B cell (primary cell): ENCODE data around the gene TRPC1. TPM values are rescaled to one million over a fixed set of nuclear protein-coding genes. Genes with fewer than 3 reads are reported as not detected.
"Not testable (repeated sequence)": the region's sequence is repeated elsewhere in the genome, so short reads cannot be mapped to it uniquely, and the experiment has no call there.

Experiments used
- ATAC-seq: fragments of 200-7000 bp; cut with Tn5 transposase; one replicate; pipeline ENCODE4 v1.10.0; 2021; ENCODE audit warnings: low read depth, mild to moderate bottlenecking, moderate number of reproducible peaks, moderate library complexity
- CTCF ChIA-PET: fragments of 350-600 bp; sonication (Branson Sonifier 250); formaldehyde crosslinking; loops from one replicate; lab custom pipeline; 2021; ENCODE audit warnings: antibody characterized with exemption, inconsistent platforms; lab: Charles Lee
- POLR2A ChIA-PET: fragments of 350-600 bp; sonication (Branson Sonifier 250); formaldehyde crosslinking; loops from one replicate; lab custom pipeline; 2021; ENCODE audit warnings: antibody characterized with exemption; lab: Charles Lee
- DNase-seq: peaks from one replicate; pipeline ENCODE4 v3.0.0; 2013
- H2AFZ ChIP-seq: 2 replicates; pipeline ENCODE4 v1.6.1; 2012; ENCODE audit warnings: mild to moderate bottlenecking, low read depth, low read length; ENCODE audit not compliant: insufficient read depth, poor library complexity, severe bottlenecking
- H3K27ac ChIP-seq, 2 donors: 1 replicate in 1 of 2; 2 replicates in 1 of 2; pipeline ENCODE4 v1.5.1; 2012 to 2013; ENCODE audit warnings: low read length in 2 of 2, mild to moderate bottlenecking in 2 of 2, moderate library complexity in 1 of 2
- H3K27me3 ChIP-seq, 4 experiments: fragments of 200-600 bp in 1 of 4; sonication (generic) in 1 of 4; replicated peaks in 1 of 4; 1 replicate in 2 of 4; 2 replicates in 2 of 4; pipeline versions ENCODE4 v1.6.1 to v1.7.0; 2013 to 2016; ENCODE audit warnings: low read length in 3 of 4, mild to moderate bottlenecking in 2 of 4, mixed read lengths in 1 of 4, moderate library complexity in 1 of 4; ENCODE audit not compliant: insufficient read depth in 4 of 4, control insufficient read depth in 3 of 4; ENCODE audit errors: control extremely low read depth in 1 of 4
- H3K36me3 ChIP-seq, 2 experiments: replicated peaks in 1 of 2; 1 replicate in 1 of 2; 2 replicates in 1 of 2; pipeline versions ENCODE4 v1.6.1 to v1.7.1; 2013; ENCODE audit warnings: low read length in 1 of 2; ENCODE audit not compliant: insufficient read depth in 2 of 2, control insufficient read depth in 1 of 2; ENCODE audit errors: control extremely low read depth in 1 of 2, extremely low read depth in 1 of 2
- H3K4me1 ChIP-seq, 2 donors: fragments of 200-600 bp in 1 of 2; sonication (generic) in 1 of 2; 1 replicate in 1 of 2; 2 replicates in 1 of 2; pipeline versions ENCODE4 v1.5.1 to v1.6.1; 2013 to 2017; ENCODE audit warnings: low read length in 2 of 2; ENCODE audit not compliant: control insufficient read depth in 2 of 2, insufficient read depth in 2 of 2
- H3K4me2 ChIP-seq: replicated peaks from 2 replicates; pipeline ENCODE3; 2012; ENCODE audit warnings: mild to moderate bottlenecking, low read depth, low read length; ENCODE audit not compliant: poor library complexity, severe bottlenecking
- H3K4me3 ChIP-seq, 5 experiments: fragments of 200-600 bp in 1 of 5; sonication (generic) in 1 of 5; 1 replicate in 3 of 5; 2 replicates in 2 of 5; pipeline versions ENCODE4 v1.5.1 to v1.7.0; 2011 to 2016; ENCODE audit warnings: low read length in 4 of 5, mild to moderate bottlenecking in 4 of 5, low read depth in 2 of 5, control low read depth in 1 of 5, moderate library complexity in 1 of 5; ENCODE audit not compliant: insufficient read depth in 1 of 5; ENCODE audit errors: control extremely low read depth in 1 of 5, extremely low read depth in 1 of 5
- H3K79me2 ChIP-seq: fragments of 200-600 bp; sonication (generic); one replicate; pipeline ENCODE4 v1.6.0; 2016; ENCODE audit warnings: low read length; ENCODE audit not compliant: control insufficient read depth, insufficient read depth
- H3K9ac ChIP-seq: fragments of 200-600 bp; sonication (generic); 2 replicates; pipeline ENCODE4 v1.6.1; 2017; ENCODE audit warnings: mild to moderate bottlenecking, low read length, moderate library complexity
- H3K9me3 ChIP-seq, 3 donors: one replicate each; pipeline versions ENCODE4 v1.6.1 to v1.7.1; 2013; ENCODE audit warnings: low read length in 2 of 3; ENCODE audit not compliant: control insufficient read depth in 2 of 3, insufficient read depth in 1 of 3; ENCODE audit errors: control extremely low read depth in 1 of 3
- H4K20me1 ChIP-seq: 2 replicates; pipeline ENCODE4 v1.6.0; 2012; ENCODE audit warnings: mild to moderate bottlenecking, low read length; ENCODE audit not compliant: insufficient read depth, control insufficient read depth, poor library complexity, severe bottlenecking
- H3K27ac Mint-ChIP-seq: one replicate; pipeline ENCODE4 v1.8.0; 2021; ENCODE audit warnings: mixed read lengths
- H3K27me3 Mint-ChIP-seq: one replicate; pipeline ENCODE4 v1.8.0; 2021; ENCODE audit warnings: mixed read lengths
- H3K4me1 Mint-ChIP-seq: one replicate; pipeline ENCODE4 v1.8.0; 2021; ENCODE audit warnings: mixed read lengths
- H3K4me3 Mint-ChIP-seq: one replicate; pipeline ENCODE4 v1.8.0; 2021; ENCODE audit warnings: mixed read lengths
- H3K9me3 Mint-ChIP-seq: one replicate; pipeline ENCODE4 v1.8.0; 2022; ENCODE audit warnings: mixed read lengths; ENCODE audit not compliant: insufficient read depth
- EZH2 ChIP-seq: IDR thresholded peaks from 2 replicates; pipeline ENCODE4 v1.6.1; 2012; ENCODE audit warnings: borderline replicate concordance, low read depth, mild to moderate bottlenecking, moderate library complexity, low read length; ENCODE audit not compliant: insufficient read depth, poor library complexity, severe bottlenecking
- WGBS: methylation state at CpG from one replicate; pipeline ENCODE4 v1.1.5; 2013; ENCODE audit warnings: missing lambda C conversion rate; ENCODE audit not compliant: insufficient coverage; 5-methylcytosine and 5-hydroxymethylcytosine counted together
- intact Hi-C: fragments of 100-400 bp; cut with micrococcal nuclease; formaldehyde crosslinking; loops from one replicate; pipeline ENCODE4 v1.10.0; 2022
- polyA plus RNA-seq: library from polyadenylated mRNA; depleted of rRNA; stranded (reverse); fragments of >200 nt; gene quantifications from 2 replicates; pipeline ENCODE4 v1.2.3, GENCODE V29; 2012
- total RNA-seq, 2 donors: library from RNA; stranded (reverse); fragments of 120-200 nt in 1 of 2; gene quantifications; 1 replicate in 1 of 2; 2 replicates in 1 of 2; pipeline versions ENCODE4 v1.2.3 to v1.2.4, GENCODE V29; 2013 to 2022
- TF ChIP-seq, protein P1 (sequence below): fragments of 200-600 bp; IDR thresholded peaks from one replicate; pipeline ENCODE4 v1.8.0; 2022; ENCODE audit warnings: antibody characterized with exemption, mild to moderate bottlenecking

Gene TRPC1
- total and polyA plus RNA-seq, 2 donors (not counting 1 experiment from before 2014, with no cell fraction given): 2.0 to 3.8 TPM

DNA sequence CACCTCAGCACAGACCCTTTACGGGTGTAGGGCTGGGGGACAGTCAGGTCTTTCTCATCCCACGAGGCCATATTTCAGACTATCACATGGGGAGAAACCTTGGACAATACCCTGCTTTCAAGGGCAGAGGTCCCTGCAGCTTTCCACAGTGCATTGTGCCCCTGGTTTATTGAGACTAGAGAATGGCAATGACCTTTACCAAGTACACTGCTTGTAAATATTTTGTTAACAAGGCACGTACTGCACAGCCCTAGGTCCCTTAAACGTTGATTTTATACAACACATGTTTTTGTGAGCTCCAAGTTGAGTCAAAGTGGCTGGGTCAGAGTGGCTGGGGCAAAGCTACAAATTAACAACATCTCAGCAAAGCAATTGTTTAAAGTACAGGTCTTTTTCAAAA lies 28.8 kb downstream of the TRPC1 start:
- DNase-seq, H4K20me1 ChIP-seq, H3K9ac ChIP-seq, H3K79me2 ChIP-seq, H3K4me1 Mint-ChIP-seq, intact Hi-C loops, POLR2A ChIA-PET, CTCF ChIA-PET, H3K27me3 Mint-ChIP-seq, H3K4me2 ChIP-seq, H3K9me3 Mint-ChIP-seq, H3K4me3 ChIP-seq, H3K4me3 Mint-ChIP-seq, H3K27ac ChIP-seq, H3K27me3 ChIP-seq, H3K9me3 ChIP-seq, ATAC-seq, H3K27ac Mint-ChIP-seq, H2AFZ ChIP-seq, H3K36me3 ChIP-seq, H3K4me1 ChIP-seq: not testable (repeated sequence)
- WGBS: no CpG with 5 or more reads among the region's 4 CpGs

- H2AFZ ChIP-seq: no peak overlapping the region
- no peak for TF ChIP-seq EZH2
- TF ChIP-seq, protein P1, sequence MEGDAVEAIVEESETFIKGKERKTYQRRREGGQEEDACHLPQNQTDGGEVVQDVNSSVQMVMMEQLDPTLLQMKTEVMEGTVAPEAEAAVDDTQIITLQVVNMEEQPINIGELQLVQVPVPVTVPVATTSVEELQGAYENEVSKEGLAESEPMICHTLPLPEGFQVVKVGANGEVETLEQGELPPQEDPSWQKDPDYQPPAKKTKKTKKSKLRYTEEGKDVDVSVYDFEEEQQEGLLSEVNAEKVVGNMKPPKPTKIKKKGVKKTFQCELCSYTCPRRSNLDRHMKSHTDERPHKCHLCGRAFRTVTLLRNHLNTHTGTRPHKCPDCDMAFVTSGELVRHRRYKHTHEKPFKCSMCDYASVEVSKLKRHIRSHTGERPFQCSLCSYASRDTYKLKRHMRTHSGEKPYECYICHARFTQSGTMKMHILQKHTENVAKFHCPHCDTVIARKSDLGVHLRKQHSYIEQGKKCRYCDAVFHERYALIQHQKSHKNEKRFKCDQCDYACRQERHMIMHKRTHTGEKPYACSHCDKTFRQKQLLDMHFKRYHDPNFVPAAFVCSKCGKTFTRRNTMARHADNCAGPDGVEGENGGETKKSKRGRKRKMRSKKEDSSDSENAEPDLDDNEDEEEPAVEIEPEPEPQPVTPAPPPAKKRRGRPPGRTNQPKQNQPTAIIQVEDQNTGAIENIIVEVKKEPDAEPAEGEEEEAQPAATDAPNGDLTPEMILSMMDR: no peak
- DNase-seq (no peak), ATAC-seq (no peak)
- no peaks in the 10 kb centered on the region for H3K4me1 ChIP-seq
- no peak overlapping the region for H3K4me3 ChIP-seq
- WGBS: 86% methylated on average over 1 of the region's 1 CpG
- H4K20me1 ChIP-seq: no peaks in the 10 kb centered on the region
- no peaks in the 10 kb centered on the region for H3K9me3 Mint-ChIP-seq
- H3K4me2 ChIP-seq: no peak overlapping the region
- no peaks in the 10 kb centered on the region for H3K27me3 ChIP-seq
- no peaks in the 10 kb centered on the region for H3K9me3 ChIP-seq
- no peaks in the 10 kb centered on the region for H3K79me2 ChIP-seq
- no peaks in the 10 kb centered on the region for H3K27me3 Mint-ChIP-seq
- intact Hi-C loops: no loop called here
- no peak overlapping the region for H3K27ac ChIP-seq
- no peaks in the 10 kb centered on the region for H3K36me3 ChIP-seq
- no peak overlapping the region for H3K9ac ChIP-seq
- ChIA-PET POLR2A (no interaction called here), CTCF (no interaction called here)
- H3K27ac Mint-ChIP-seq: no peak overlapping the region
- H3K4me1 Mint-ChIP-seq: no peaks in the 10 kb centered on the region
- no peak overlapping the region for H3K4me3 Mint-ChIP-seq
These were observed 30.7 kb downstream of the TRPC1 start for GRCh38 chr3:142754494-142754893.
